ENCODE results near the gene MAPK7. TPM values are rescaled to one million over a fixed set of nuclear protein-coding genes. Genes with fewer than 3 reads are reported as not detected.

MAPK7 gene
- total RNA-seq, 1 experiment from 2014 or later = 20.8 TPM

- Mint-ChIP-seq H3K4me1 (ENCODE audit: low read depth, unreplicated experiment) (peaks cover 13% of the 10 kb centered on the region), H3K9me3 (ENCODE audit: unreplicated experiment) (no peaks in the 10 kb centered on the region), H3K36me3 (ENCODE audit: insufficient read depth, unreplicated experiment) (no peaks in the 10 kb centered on the region), H3K4me3 (ENCODE audit: unreplicated experiment) (no peak overlapping the region), H3K27ac (ENCODE audit: unreplicated experiment) (no peak overlapping the region), H3K27me3 (ENCODE audit: insufficient read depth, unreplicated experiment) (no peaks in the 10 kb centered on the region)
- BruUV-seq (replicated peaks) = no TSS peak
- H3K4me1 ChIP-seq = peaks cover 11% of the 10 kb centered on the region
- DNase-seq = no peak
- H3K36me3 ChIP-seq (ENCODE audit: control insufficient read depth, insufficient read depth, low read length) = no peaks in the 10 kb centered on the region
- POLR2A ChIA-PET = no interaction called here
- TF ChIP-seq, protein P1, sequence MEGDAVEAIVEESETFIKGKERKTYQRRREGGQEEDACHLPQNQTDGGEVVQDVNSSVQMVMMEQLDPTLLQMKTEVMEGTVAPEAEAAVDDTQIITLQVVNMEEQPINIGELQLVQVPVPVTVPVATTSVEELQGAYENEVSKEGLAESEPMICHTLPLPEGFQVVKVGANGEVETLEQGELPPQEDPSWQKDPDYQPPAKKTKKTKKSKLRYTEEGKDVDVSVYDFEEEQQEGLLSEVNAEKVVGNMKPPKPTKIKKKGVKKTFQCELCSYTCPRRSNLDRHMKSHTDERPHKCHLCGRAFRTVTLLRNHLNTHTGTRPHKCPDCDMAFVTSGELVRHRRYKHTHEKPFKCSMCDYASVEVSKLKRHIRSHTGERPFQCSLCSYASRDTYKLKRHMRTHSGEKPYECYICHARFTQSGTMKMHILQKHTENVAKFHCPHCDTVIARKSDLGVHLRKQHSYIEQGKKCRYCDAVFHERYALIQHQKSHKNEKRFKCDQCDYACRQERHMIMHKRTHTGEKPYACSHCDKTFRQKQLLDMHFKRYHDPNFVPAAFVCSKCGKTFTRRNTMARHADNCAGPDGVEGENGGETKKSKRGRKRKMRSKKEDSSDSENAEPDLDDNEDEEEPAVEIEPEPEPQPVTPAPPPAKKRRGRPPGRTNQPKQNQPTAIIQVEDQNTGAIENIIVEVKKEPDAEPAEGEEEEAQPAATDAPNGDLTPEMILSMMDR (IDR thresholded peaks at IDR 0.05; ENCODE audit: insufficient read depth in 1 of 2, low read depth in 1 of 2, low read length in 1 of 2, severe bottlenecking in 1 of 2, unreplicated experiment in 1 of 2) = no peak
- no peak overlapping the region for H3K4me3 ChIP-seq (ENCODE audit: low read depth, low read length)
- H3K27me3 ChIP-seq (replicated peaks; ENCODE audit: control insufficient read depth, insufficient read depth, low read length) = no peaks in the 10 kb centered on the region
- intact Hi-C loops (cut with micrococcal nuclease; ENCODE audit: unreplicated experiment) = no loop called here
- CTCF ChIA-PET = no interaction called here
- no peaks in the 10 kb centered on the region for H3K9me3 ChIP-seq
Measured at GRCh38 chr17:19371259-19372010, 6.9 kb upstream of the MAPK7 start.

- Mint-ChIP-seq H3K9me3 (ENCODE audit: unreplicated experiment) (no peaks in the 10 kb centered on the region), H3K4me3 (ENCODE audit: unreplicated experiment) (no peak overlapping the region), H3K36me3 (ENCODE audit: insufficient read depth, unreplicated experiment) (peaks cover 4% of the 10 kb centered on the region), H3K27ac (ENCODE audit: unreplicated experiment) (no peak overlapping the region), H3K4me1 (ENCODE audit: low read depth, unreplicated experiment) (peaks cover 13% of the 10 kb centered on the region), H3K27me3 (ENCODE audit: insufficient read depth, unreplicated experiment) (no peaks in the 10 kb centered on the region)
- ChIA-PET CTCF (no interaction called here), POLR2A (no interaction called here)
- TF ChIP-seq, protein P1 (IDR thresholded peaks at IDR 0.05; ENCODE audit: insufficient read depth in 1 of 2, low read depth in 1 of 2, low read length in 1 of 2, severe bottlenecking in 1 of 2, unreplicated experiment in 1 of 2) = no peak
- no peaks in the 10 kb centered on the region for H3K9me3 ChIP-seq
- H3K36me3 ChIP-seq (ENCODE audit: control insufficient read depth, insufficient read depth, low read length) = no peaks in the 10 kb centered on the region
- peaks cover 11% of the 10 kb centered on the region for H3K4me1 ChIP-seq
- no peaks in the 10 kb centered on the region for H3K27me3 ChIP-seq (replicated peaks; ENCODE audit: control insufficient read depth, insufficient read depth, low read length)
- no peak overlapping the region for H3K4me3 ChIP-seq (ENCODE audit: low read depth, low read length)
- intact Hi-C loops (cut with micrococcal nuclease; ENCODE audit: unreplicated experiment) = no loop called here
- no peak for DNase-seq
- BruUV-seq (replicated peaks) = no TSS peak
Measured at GRCh38 chr17:19372011-19372370, 6.3 kb upstream of the MAPK7 start.

- ChIA-PET POLR2A (no interaction called here), CTCF (no interaction called here)
- peaks cover 9% of the 10 kb centered on the region for H3K36me3 Mint-ChIP-seq (ENCODE audit: insufficient read depth, unreplicated experiment)
- DNase-seq = no peak
- Histone ChIP-seq H3K4me3 (ENCODE audit: low read depth, low read length) (no peak overlapping the region), H3K9me3 (no peaks in the 10 kb centered on the region), H3K27me3 (replicated peaks; ENCODE audit: control insufficient read depth, insufficient read depth, low read length) (no peaks in the 10 kb centered on the region), H3K4me1 (peaks cover 11% of the 10 kb centered on the region), H3K36me3 (ENCODE audit: control insufficient read depth, insufficient read depth, low read length) (no peaks in the 10 kb centered on the region)
- H3K4me3 Mint-ChIP-seq (ENCODE audit: unreplicated experiment) = no peak overlapping the region
- no peaks in the 10 kb centered on the region for H3K9me3 Mint-ChIP-seq (ENCODE audit: unreplicated experiment)
- BruUV-seq (replicated peaks) = no TSS peak
- no peak overlapping the region for H3K27ac Mint-ChIP-seq (ENCODE audit: unreplicated experiment)
- H3K4me1 Mint-ChIP-seq (ENCODE audit: low read depth, unreplicated experiment) = peaks cover 13% of the 10 kb centered on the region
- H3K27me3 Mint-ChIP-seq (ENCODE audit: insufficient read depth, unreplicated experiment) = no peaks in the 10 kb centered on the region
- intact Hi-C loops (cut with micrococcal nuclease; ENCODE audit: unreplicated experiment) = no loop called here
- TF ChIP-seq, protein P1 (IDR thresholded peaks at IDR 0.05; ENCODE audit: insufficient read depth in 1 of 2, low read depth in 1 of 2, low read length in 1 of 2, severe bottlenecking in 1 of 2, unreplicated experiment in 1 of 2) = no peak
Measured at GRCh38 chr17:19372439-19372838, 5.9 kb upstream of the MAPK7 start.
